Transverse colon (tissue), 4 donors: Measurements from ENCODE around the gene ZXDC. TPM values are rescaled to one million over a fixed set of nuclear protein-coding genes. Genes with fewer than 3 reads are reported as not detected.

ENCODE experiments used
- DNase-seq: peaks from one replicate; pipeline ENCODE4 v3.0.0-alpha.2; 2019
- H3K27ac ChIP-seq, 4 donors: fragments of 200-600 bp; sonication (generic); 2 replicates each; pipeline ENCODE4 v1.5.1; 2016 to 2018; ENCODE audit warnings: inconsistent platforms in 4 of 4
- H3K27me3 ChIP-seq: fragments of 200-600 bp; sonication (generic); 2 replicates; pipeline ENCODE4 v1.5.1; 2017; ENCODE audit warnings: inconsistent platforms
- H3K36me3 ChIP-seq, 4 donors: fragments of 200-600 bp; sonication (generic); 2 replicates each; pipeline ENCODE4 v1.5.1; 2017 to 2019; ENCODE audit warnings: inconsistent platforms in 4 of 4
- H3K4me1 ChIP-seq, 4 donors: fragments of 200-600 bp; sonication (generic); 2 replicates each; pipeline ENCODE4 v1.5.1; 2017 to 2020; ENCODE audit warnings: inconsistent platforms in 4 of 4
- H3K4me3 ChIP-seq, 4 donors: fragments of 200-600 bp; sonication (generic); 1 replicate in 1 of 4; 2 replicates in 3 of 4; pipeline versions ENCODE4 v1.5.1 to v1.6.1; 2017 to 2019; ENCODE audit warnings: inconsistent platforms in 4 of 4
- H3K9me3 ChIP-seq, 2 donors: fragments of 200-600 bp; sonication (generic); 2 replicates each; pipeline ENCODE4 v1.5.1; 2017 to 2019; ENCODE audit warnings: inconsistent platforms in 2 of 2
- CTCF ChIP-seq, 5 experiments: fragments of 200-600 bp in 3 of 5; fragments of 450-650 bp in 2 of 5; sonication (generic) in 3 of 5; IDR thresholded peaks; 1 replicate in 2 of 5; 2 replicates in 3 of 5; pipeline ENCODE4 v1.5.1; 2016 to 2017; ENCODE audit warnings: antibody characterized with exemption in 5 of 5, inconsistent platforms in 3 of 5, mild to moderate bottlenecking in 2 of 5, moderate library complexity in 1 of 5
- EP300 ChIP-seq: sonication (generic); formaldehyde crosslinking; IDR thresholded peaks from one replicate; pipeline ENCODE4 v1.6.1; 2017; ENCODE audit warnings: antibody characterized with exemption, low read depth
- POLR2A ChIP-seq: fragments of 450-650 bp; IDR thresholded peaks from one replicate; pipeline ENCODE4 v1.6.1; 2016; ENCODE audit warnings: antibody characterized with exemption, mild to moderate bottlenecking, moderate library complexity
- POLR2AphosphoS5 ChIP-seq, 3 donors: sonication (generic); formaldehyde crosslinking; IDR thresholded peaks; one replicate each; pipeline ENCODE4 v1.6.1; 2016; ENCODE audit warnings: antibody characterized with exemption in 3 of 3
- WGBS, 2 donors: methylation state at CpG; one replicate each; pipeline ENCODE4 v1.1.5; 2018; ENCODE audit warnings: low coverage in 1 of 2; 5-methylcytosine and 5-hydroxymethylcytosine counted together
- in situ Hi-C, 4 donors: fragments of 200-750 bp; cut with MboI; loops; one replicate each; pipeline versions ENCODE4 v1.15.0 to v1.15.1; 2017; ENCODE audit warnings: low sequenced_read_pairs in 3 of 4, low pct_ligation_motif_present in 1 of 4, low pct_unique_long_range_greater_than_20kb in 1 of 4
- intact Hi-C: fragments of 100-400 bp; cut with DNase I; formaldehyde crosslinking; loops from one replicate; pipeline ENCODE4 v1.15.1; 2023; ENCODE audit warnings: low total_unique reads
- total RNA-seq, 4 donors: library from RNA; depleted of rRNA; stranded (reverse); fragments of >200 nt; gene quantifications; one replicate each; pipeline ENCODE4 v1.1.0, GENCODE V29; 2016

Gene ZXDC
- total RNA-seq, 4 donors from 2014 or later, result 44.6 to 81.2 (median 46.4) TPM

- H3K27ac ChIP-seq, result no peak overlapping the region
- TF ChIP-seq EP300, result no peak
- TF ChIP-seq POLR2AphosphoS5 (IDR thresholded peaks at IDR 0.05), result no peak
- TF ChIP-seq POLR2A, result no peak
- TF ChIP-seq CTCF (IDR thresholded peaks at IDR 0.05), result no peak
- 90% methylated on average over 6 of the region's 6 CpGs; no CpG with 5 or more reads in 1 of the 2 donors for WGBS, 2 donors
- H3K9me3 ChIP-seq, result no peaks in the 10 kb centered on the region
- H3K4me1 ChIP-seq, result no peaks in the 10 kb centered on the region
- H3K4me3 ChIP-seq, result no peak overlapping the region
- in situ Hi-C loops, result no loop called here
- intact Hi-C loops, result no loop called here
- no peaks in the 10 kb centered on the region for H3K36me3 ChIP-seq
- no peak for DNase-seq
- peaks cover 42% of the 10 kb centered on the region for H3K27me3 ChIP-seq
Measured at GRCh38 chr3:126412841-126413692, 62.6 kb downstream of the ZXDC start.

DNA sequence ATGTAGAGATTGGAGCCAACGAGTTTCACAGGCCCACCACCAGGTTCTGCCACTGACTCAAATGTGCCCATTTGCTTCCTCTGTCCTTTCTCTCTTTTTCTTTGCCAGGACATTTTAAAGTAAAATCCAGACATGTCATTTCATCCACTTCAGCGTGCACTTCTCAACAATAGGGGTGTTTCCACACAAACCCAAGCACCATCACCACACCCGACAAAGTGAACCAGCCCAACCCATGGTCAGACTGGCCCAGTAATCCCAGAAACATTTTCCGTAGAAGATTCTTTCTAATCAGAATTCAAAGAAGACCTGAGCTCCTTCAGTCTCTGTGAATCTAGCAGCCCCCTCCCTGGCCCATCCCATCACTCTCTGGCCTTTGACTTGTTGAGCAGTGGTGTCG is 67.6 kb downstream of the ZXDC start:
- H3K9me3 ChIP-seq, result no peaks in the 10 kb centered on the region
- no peaks in the 10 kb centered on the region for H3K36me3 ChIP-seq
- in situ Hi-C loops (no loop called here), intact Hi-C loops (no loop called here)
- peaks cover 6% of the 10 kb centered on the region for H3K27me3 ChIP-seq
- TF ChIP-seq CTCF (IDR thresholded peaks at IDR 0.05) (no peak), EP300 (no peak), POLR2AphosphoS5 (IDR thresholded peaks at IDR 0.05) (no peak), POLR2A (no peak)
- WGBS, 2 donors, result 77 to 78% methylated on average over 5 of the region's 5 CpGs
- no peak overlapping the region for H3K4me3 ChIP-seq
- no peak for DNase-seq
- H3K4me1 ChIP-seq, result no peaks in the 10 kb centered on the region
- H3K27ac ChIP-seq, result no peak overlapping the region

DNA sequence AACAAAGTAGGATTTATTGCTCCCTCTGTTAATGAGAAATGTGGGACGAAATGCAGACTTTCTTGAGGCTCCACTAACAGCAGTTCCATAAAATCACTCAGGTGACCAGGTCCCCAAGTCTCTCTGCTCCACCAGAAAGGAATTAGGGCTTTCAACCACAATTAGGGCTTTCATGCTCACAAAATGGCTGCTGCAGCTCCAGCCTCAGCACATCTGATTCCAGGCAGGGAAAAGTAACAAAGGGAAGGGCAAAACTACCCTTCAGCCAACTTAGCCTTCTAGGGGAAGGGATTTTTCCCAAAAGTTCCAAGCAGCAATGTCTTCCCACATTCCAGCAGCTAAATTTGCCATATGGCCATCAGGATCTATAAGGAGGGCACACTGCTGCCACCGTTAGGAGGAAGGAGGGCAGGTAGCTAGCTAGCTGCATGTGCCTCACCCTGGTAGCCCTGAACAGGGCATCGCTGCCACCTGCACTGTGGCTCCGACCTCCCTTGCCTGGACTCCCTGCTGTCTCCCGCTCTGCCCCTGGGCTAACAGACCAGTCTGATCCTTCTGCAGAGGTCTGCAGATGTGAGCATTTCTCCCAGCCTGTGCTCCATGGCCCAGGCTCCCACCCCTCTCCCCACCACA is 68.2 kb downstream of the ZXDC start:
- in situ Hi-C loops, result no loop called here
- Histone ChIP-seq H3K9me3 (no peaks in the 10 kb centered on the region), H3K4me3 (no peak overlapping the region), H3K4me1 (no peaks in the 10 kb centered on the region), H3K27ac (no peak overlapping the region), H3K27me3 (peaks cover 6% of the 10 kb centered on the region), H3K36me3 (no peaks in the 10 kb centered on the region)
- TF ChIP-seq POLR2AphosphoS5 (IDR thresholded peaks at IDR 0.05) (no peak), POLR2A (no peak), CTCF (IDR thresholded peaks at IDR 0.05) (no peak), EP300 (no peak)
- DNase-seq, result no peak
- intact Hi-C loops, result no loop called here
- 79% methylated on average over 5 of the region's 5 CpGs; no CpG with 5 or more reads in 1 of the 2 donors for WGBS, 2 donors

DNA sequence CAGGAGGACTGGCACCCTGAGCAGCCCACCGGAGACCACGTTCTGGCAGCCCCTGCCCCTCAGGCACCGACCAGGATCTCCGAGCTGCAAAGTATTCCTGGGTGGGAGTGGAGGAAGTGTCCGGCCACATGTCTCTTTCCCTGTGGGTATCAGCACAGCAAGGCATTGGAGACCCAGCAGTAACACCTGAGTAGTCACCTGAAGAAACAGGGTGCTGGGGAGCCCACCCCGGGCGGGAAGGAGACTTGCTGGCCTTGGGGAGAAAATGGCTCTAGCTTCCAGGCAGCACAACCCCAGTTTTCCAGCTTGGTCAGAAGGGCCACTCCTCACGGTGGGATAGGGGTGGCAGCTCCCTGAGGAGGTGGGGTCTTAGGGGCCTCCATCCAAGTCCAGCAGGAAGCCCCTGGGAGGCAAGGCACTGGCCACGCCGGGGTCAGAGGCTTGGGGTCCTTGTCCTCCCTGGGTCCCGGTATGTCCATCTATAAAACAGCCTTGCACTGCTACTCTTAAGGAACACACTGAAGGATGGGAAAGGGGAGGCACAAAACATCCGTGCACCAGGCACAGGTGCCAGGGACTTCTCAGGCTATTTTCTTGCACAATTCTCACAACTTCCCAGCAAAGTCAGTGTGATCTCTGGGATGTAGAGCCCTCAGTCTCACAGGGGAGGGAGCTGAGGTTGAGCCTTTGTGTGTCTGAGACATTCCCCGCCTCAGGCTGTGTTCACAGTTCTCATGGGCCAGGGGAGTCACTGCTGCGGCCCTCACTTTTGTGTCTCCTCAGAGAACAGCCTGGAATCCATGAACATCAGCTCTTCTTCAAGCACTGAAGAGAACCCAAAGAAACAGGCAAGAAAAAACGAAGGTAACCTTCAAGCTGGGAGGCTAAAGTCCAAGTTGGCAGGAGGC is 69.0 kb downstream of the ZXDC start:
- no peaks in the 10 kb centered on the region for H3K9me3 ChIP-seq
- no peak for TF ChIP-seq EP300
- no peak for TF ChIP-seq POLR2AphosphoS5 (IDR thresholded peaks at IDR 0.05)
- TF ChIP-seq CTCF (IDR thresholded peaks at IDR 0.05), result no peak
- no peak for TF ChIP-seq POLR2A
- no peak overlapping the region for H3K27ac ChIP-seq
- intact Hi-C loops (no loop called here), in situ Hi-C loops (no loop called here)
- H3K27me3 ChIP-seq, result peaks cover 6% of the 10 kb centered on the region
- DNase-seq, result no peak
- H3K4me3 ChIP-seq, result no peak overlapping the region
- 78 to 93% methylated on average over 5 to 14 of the region's 15 CpGs for WGBS, 2 donors
- no peaks in the 10 kb centered on the region for H3K36me3 ChIP-seq
- no peaks in the 10 kb centered on the region for H3K4me1 ChIP-seq
